ENCODE results near the gene ANKS1A. TPM values are rescaled to one million over a fixed set of nuclear protein-coding genes. Genes with fewer than 3 reads are reported as not detected.

Gene ANKS1A
- total RNA-seq, result 9.5 and 15.7 TPM in 2 replicates

GRCh38 chr6:34888874-34889555 is at the start of gene ANKS1A:
ANKS1A (plus strand) TSS chr6:34889255; CDS start chr6:34889403, 148 bp downstream.

GRCh38 chr6:34887753-34888513 is 1.1 kb upstream of the ANKS1A start, which contains the start of gene TAF11:
TAF11 (minus strand) TSS chr6:34888042; CDS start chr6:34887957, 85 bp downstream.

Other genes with a start within 250 kb of the ANKS1A start
- 44.1 and 49.3 TPM in 2 replicates for gene ILRUN, start 192.5 kb upstream of the ANKS1A start, total RNA-seq
- 25.8 and 33.2 TPM in 2 replicates for gene SNRPC, start 131.8 kb upstream of the ANKS1A start, total RNA-seq
- gene BLTP3A, start 97.2 kb upstream of the ANKS1A start, total RNA-seq, result 5.9 and 7.0 TPM in 2 replicates
- gene TAF11, start 1.2 kb upstream of the ANKS1A start, total RNA-seq, result 15.4 and 21.1 TPM in 2 replicates